ENCODE data around the gene PCSK6. TPM values are rescaled to one million over a fixed set of nuclear protein-coding genes. Genes with fewer than 3 reads are reported as not detected.

The PCSK6 gene
- total RNA-seq, 2 experiments from 2014 or later = 0.28 TPM; not detected in 1

- H3K27me3 ChIP-seq (ENCODE audit: control insufficient read depth in 1 of 2, insufficient read depth in 2 of 2, low read length in 2 of 2) = peaks cover 0 to 4% of the 10 kb centered on the region in 2 experiments
- no peak for TF ChIP-seq CTCF (IDR thresholded peaks at IDR 0.05)
- no peak overlapping the region for H3K27ac ChIP-seq (ENCODE audit: low read depth in 1 of 2, low read length in 2 of 2)
- peaks cover 16% of the 10 kb centered on the region for H3K27me3 Mint-ChIP-seq
- no peak overlapping the region for H3K4me3 ChIP-seq (ENCODE audit: low read length)
- no peaks in the 10 kb centered on the region for H3K36me3 Mint-ChIP-seq (ENCODE audit: low read depth)
- no peaks in the 10 kb centered on the region for H3K36me3 ChIP-seq (ENCODE audit: insufficient read depth, low read length)
- H3K4me3 Mint-ChIP-seq = no peak overlapping the region
- intact Hi-C loops (cut with DNase I, micrococcal nuclease) = no loop called here
- DNase-seq (no peak), ATAC-seq (ENCODE audit: poor library complexity) (no peak)
- H3K9me3 Mint-ChIP-seq = no peaks in the 10 kb centered on the region
- H3K4me1 ChIP-seq (ENCODE audit: insufficient read depth, low read length) = no peaks in the 10 kb centered on the region
- ChIA-PET POLR2A (no interaction called here), CTCF (no interaction called here)
- H3K4me1 Mint-ChIP-seq (ENCODE audit: low read depth) = no peaks in the 10 kb centered on the region
- no peaks in the 10 kb centered on the region for H3K9me3 ChIP-seq (ENCODE audit: control insufficient read depth in 1 of 2, insufficient read depth in 1 of 2, low read length in 2 of 2)
- H3K27ac Mint-ChIP-seq = no peak overlapping the region
These were observed 39.4 kb upstream of the PCSK6 start for GRCh38 chr15:101528917-101529299.

- H3K27ac ChIP-seq (ENCODE audit: low read depth in 1 of 2, low read length in 2 of 2) = no peak overlapping the region
- TF ChIP-seq CTCF (IDR thresholded peaks at IDR 0.05) = no peak
- Mint-ChIP-seq H3K4me3 (no peak overlapping the region), H3K9me3 (no peaks in the 10 kb centered on the region), H3K36me3 (ENCODE audit: low read depth) (no peaks in the 10 kb centered on the region), H3K4me1 (ENCODE audit: low read depth) (no peaks in the 10 kb centered on the region), H3K27me3 (peaks cover 16% of the 10 kb centered on the region), H3K27ac (no peak overlapping the region)
- H3K4me3 ChIP-seq (ENCODE audit: low read length) = no peak overlapping the region
- no peaks in the 10 kb centered on the region for H3K4me1 ChIP-seq (ENCODE audit: insufficient read depth, low read length)
- ChIA-PET POLR2A (no interaction called here), CTCF (no interaction called here)
- no peak for DNase-seq
- peaks cover 0 to 4% of the 10 kb centered on the region in 2 experiments for H3K27me3 ChIP-seq (ENCODE audit: control insufficient read depth in 1 of 2, insufficient read depth in 2 of 2, low read length in 2 of 2)
- no peaks in the 10 kb centered on the region for H3K36me3 ChIP-seq (ENCODE audit: insufficient read depth, low read length)
- ATAC-seq (ENCODE audit: poor library complexity) = no peak
- intact Hi-C loops (cut with DNase I, micrococcal nuclease) = no loop called here
- H3K9me3 ChIP-seq (ENCODE audit: control insufficient read depth in 1 of 2, insufficient read depth in 1 of 2, low read length in 2 of 2) = no peaks in the 10 kb centered on the region
These were observed 38.8 kb upstream of the PCSK6 start for GRCh38 chr15:101528108-101528916.

GRCh38 chr15:101526890-101527289, 37.4 kb upstream of the PCSK6 start:
- no peak for DNase-seq
- H3K27ac ChIP-seq (ENCODE audit: low read depth in 1 of 2, low read length in 2 of 2) = no peak overlapping the region
- ChIA-PET POLR2A (no interaction called here), CTCF (no interaction called here)
- no peaks in the 10 kb centered on the region for H3K9me3 ChIP-seq (ENCODE audit: control insufficient read depth in 1 of 2, insufficient read depth in 1 of 2, low read length in 2 of 2)
- H3K4me1 ChIP-seq (ENCODE audit: insufficient read depth, low read length) = no peaks in the 10 kb centered on the region
- H3K36me3 ChIP-seq (ENCODE audit: insufficient read depth, low read length) = no peaks in the 10 kb centered on the region
- Mint-ChIP-seq H3K4me1 (ENCODE audit: low read depth) (no peaks in the 10 kb centered on the region), H3K27me3 (peaks cover 27% of the 10 kb centered on the region), H3K27ac (no peak overlapping the region), H3K36me3 (ENCODE audit: low read depth) (no peaks in the 10 kb centered on the region), H3K4me3 (no peak overlapping the region), H3K9me3 (no peaks in the 10 kb centered on the region)
- H3K27me3 ChIP-seq (ENCODE audit: control insufficient read depth in 1 of 2, insufficient read depth in 2 of 2, low read length in 2 of 2) = peaks cover 0 to 4% of the 10 kb centered on the region in 2 experiments
- no peak for ATAC-seq (ENCODE audit: poor library complexity)
- H3K4me3 ChIP-seq (ENCODE audit: low read length) = no peak overlapping the region
- TF ChIP-seq CTCF (IDR thresholded peaks at IDR 0.05) = no peak
- intact Hi-C loops (cut with DNase I, micrococcal nuclease) = no loop called here

All from CD4-positive, alpha-beta T cell (primary cell).